GM12891 (cell line): ENCODE data around the gene MAZ.

Experiments
- POLR2A ChIP-seq: IDR thresholded peaks from 2 replicates; pipeline ENCODE4 v1.6.1; 2011; ENCODE audit warnings: low read depth, low read length, control low read depth
- POLR2AphosphoS5 ChIP-seq: IDR thresholded peaks from 2 replicates; pipeline ENCODE4 v1.6.1; 2011; ENCODE audit warnings: low read depth, low read length, control low read depth
- POU2F2 ChIP-seq: IDR thresholded peaks from 2 replicates; pipeline ENCODE4 v1.6.1; 2011; ENCODE audit warnings: low read depth, mild to moderate bottlenecking, control low read depth, low read length, moderate library complexity
- TAF1 ChIP-seq: IDR thresholded peaks from 2 replicates; pipeline ENCODE4 v1.6.1; 2011; ENCODE audit warnings: low read depth, low read length, control low read depth

GRCh38 chr16:29802416-29802935, 3.9 kb upstream of the MAZ start:
- no peak for TF ChIP-seq POLR2A
- TF ChIP-seq TAF1 = no peak
- no peak for TF ChIP-seq POLR2AphosphoS5
- TF ChIP-seq POU2F2 = no peak
